ENCODE data around the gene MEF2D.

Gene MEF2D

DNA sequence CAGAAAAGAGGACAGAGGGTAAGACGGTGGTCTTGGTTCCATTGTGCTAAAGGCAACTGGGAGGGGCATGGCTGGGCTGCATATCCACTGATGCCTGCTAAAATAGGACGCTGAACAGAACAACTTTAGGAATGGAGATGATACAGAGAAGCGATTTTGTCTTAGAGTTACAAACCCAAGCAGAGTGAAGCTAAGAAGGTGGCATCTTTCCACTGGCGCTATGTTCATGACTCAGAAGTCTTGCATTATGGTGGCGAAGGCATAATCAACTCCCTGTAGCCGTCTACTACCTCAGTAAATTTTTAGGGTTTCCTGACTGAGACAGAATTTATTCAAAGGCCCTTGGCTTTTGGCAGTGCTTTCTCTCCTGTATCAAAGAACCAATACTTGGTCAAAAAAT, 57.3 kb downstream of the MEF2D start:
- no peak for DNase-seq (ENCODE audit: low read depth)

DNA sequence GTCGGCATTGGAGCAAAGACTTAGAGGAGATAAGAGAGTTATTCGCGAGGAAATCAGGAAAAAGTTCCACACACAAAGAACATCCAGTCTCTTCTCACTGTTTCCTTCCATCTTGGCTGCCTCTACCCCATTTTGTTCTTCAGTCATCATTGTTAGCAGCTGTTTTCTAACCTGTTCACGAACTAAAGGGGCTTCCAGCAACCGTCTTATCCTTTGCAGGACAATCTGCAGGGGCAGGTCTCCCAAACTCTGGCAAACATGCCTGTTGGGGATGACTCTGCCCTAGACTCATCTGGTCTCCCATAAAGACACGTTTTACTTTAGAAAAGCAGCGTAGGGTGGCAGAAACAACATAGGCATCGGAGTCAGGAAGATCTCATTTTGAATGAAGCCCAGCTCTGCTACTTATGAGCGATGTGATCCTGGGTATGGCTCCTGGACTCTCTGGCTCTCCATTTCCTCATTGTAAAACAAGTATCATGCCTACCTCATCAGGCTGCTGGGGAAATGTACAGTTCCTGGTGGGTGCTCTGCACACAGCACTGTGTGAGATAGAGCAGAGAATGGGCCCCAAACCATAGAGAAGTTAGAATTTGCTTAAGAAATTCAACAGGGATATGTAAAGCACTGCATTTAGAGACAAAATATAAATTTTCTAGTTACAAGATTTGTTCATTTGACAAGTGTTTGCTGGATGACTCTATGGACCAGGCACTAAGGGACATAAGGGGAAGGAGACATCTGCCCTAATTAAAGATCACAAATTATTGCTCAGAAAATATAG, 59.7 kb downstream of the MEF2D start:
- DNase-seq (ENCODE audit: low read depth) = no peak

DNA sequence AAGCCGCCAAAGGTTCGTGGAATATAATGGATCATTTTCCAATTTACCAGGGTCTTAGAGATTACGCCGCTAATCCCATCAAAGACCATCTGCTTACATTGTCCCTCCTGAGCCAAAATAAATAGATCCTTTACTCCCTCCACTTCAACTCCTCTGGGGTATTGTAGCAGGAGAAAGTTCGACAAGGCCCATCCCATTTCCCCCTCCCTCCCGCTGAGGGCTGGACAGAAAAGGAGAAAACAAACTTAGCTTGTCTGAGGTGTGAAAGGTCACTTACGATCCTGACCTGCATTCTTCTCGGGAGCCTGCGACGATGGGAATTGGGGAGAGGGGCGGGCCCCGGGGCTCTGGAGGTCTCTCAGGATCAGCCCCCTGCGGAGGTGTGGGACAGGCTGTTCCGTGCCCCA, 60.8 kb downstream of the MEF2D start:
- DNase-seq (ENCODE audit: low read depth) = no peak

DNA sequence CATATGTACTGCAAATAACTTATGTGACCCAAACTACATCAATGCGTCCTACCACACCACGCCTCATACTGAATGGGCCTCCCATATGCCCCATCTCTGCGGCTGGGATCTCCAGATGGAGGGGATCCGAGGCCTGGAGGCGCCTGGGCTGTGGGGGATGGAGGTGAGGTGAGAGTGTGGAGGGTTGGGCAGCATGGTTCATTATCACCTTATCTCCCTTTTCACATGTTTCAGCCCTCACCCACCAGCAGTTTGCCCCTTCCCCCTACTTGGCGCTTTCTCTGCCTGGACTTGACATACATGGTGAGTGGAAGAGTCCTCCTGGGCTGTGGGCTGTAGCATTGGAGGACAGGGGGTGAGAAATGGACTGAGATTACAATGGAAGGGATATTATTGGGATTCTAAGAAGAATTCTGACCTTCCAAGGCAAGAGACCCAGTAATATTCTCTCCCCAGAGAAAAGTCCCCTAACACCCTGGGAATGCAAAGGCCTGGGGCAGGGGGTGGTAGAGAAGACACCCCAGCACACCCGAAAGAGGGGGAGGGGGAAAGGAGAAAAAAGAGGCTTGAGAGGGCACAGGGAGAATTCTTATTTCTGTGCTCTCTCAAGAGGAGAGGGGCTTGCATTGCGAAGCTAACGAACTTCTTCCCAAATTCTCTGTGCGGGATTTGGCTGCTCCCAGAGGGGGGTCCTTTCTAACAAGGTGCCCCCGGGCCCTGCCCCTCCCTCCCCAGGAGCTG, 61.4 kb downstream of the MEF2D start:
- DNase-seq (ENCODE audit: low read depth) = no peak

DNA sequence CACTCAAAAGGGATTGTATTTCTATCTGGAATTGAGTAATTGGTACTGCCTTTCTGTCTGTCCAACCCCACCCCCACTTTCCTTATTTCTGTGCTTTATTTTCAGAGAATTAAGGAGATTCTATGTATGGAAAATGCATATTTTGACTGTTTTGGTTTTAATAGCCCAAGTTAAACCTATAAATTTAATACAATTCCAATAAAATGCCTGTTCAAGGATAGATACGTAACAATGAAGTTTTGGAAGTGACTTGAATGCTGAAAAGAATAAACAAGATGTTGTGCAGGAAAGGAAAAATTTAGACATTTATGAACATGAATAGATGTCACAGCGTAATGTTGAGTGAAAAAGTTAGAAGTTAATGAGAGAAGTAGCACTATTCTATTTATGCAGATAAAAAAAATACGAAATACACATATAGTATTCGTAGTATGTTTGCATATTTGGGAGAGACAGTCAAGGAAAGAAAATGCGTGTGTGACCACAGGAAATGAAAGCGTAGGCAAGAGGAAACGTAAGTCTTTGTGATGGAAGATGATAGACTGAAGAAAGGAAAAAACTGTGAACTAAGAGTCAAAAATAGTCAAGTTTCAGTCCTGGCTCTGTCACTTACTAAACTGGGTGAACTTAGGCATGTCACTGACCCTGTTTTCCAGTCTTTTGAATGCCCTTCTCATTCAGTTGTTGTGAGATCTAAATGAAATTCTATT, 62.1 kb downstream of the MEF2D start:
- no peak for DNase-seq (ENCODE audit: low read depth)

DNA sequence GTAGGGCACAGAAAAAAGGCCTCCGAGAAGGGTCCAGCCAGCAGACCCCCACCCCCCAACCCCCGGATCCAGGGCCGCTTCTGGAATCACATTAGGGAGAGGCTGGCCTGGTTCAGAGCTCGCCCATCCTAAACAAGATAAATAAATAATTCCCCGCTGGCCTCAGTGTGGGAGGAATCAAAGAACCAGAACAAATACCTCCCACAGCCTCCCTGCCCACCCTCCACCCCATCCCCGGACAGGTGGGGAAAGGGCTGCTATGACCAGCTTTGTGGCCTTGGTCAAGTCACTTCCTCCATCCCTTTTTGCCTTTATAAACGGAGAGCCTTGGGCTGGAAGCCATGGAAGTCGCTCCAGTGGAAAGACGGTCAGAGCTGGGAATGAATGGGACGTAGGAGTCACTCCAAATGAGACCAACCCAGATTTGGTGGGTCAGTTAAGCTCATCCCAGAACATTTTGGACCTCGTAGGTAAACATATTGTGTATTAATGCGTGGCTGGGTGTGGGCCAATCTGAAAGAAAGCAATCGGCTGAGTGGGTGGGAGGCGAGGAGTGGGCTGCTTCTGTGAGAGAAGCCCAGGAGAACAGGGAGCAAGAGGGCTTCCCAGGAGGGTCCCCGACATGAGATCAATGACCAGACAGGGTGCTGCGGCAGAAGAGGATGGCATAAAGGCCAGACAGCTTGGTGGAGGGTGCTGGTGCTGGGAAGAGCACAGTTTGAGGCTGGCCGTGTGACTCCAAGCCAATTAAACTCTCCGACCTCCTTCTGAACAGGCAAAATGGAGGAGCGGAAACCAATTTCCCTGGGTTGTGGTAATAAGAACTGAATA, 63.3 kb downstream of the MEF2D start:
- DNase-seq (ENCODE audit: low read depth) = no peak

DNA sequence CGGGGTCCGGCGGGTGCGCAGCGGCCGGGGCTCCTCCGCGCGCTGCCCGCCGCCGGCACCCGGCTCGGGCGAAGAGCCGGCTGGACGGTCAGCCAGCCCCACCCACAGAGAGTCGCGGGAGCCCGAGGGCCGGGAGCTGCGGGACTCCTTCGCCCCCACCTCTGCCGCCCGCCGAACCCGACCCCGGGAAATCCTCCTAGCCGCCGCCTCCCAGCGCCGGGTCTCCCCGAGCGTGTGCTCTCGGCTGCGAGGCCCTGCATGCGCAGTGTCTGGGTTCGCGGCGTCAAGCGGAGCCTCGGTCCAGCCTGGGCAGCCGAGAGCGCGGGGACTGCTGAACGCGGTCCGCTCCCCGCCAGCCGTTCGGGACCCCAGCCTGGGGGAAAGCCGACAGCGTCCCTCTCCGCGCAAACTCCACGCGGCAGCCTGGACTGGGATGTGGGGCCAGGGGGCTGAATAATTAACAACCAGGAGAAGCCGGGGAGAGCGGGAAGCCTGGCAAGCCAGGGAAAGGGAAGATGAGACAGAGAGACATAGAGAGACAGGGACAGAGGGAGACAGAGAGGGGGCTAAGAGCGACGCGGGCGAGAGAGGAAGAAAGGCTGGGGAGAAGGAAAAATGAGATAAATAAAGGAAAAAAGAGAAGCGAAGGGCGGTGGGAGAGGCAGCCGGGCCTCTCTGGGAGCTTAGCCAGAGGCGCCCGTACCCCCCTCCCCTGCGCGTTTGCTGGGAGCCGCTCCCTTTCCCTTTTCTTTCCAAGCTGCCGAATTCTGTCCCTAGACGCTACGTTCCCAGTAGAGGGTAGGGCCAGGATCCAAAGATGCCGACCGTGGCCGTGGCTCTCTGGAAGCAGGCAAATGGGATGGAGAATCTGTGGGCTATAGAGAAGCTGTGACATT, 64.2 kb downstream of the MEF2D start:
- DNase-seq (ENCODE audit: low read depth) = no peak

DNA sequence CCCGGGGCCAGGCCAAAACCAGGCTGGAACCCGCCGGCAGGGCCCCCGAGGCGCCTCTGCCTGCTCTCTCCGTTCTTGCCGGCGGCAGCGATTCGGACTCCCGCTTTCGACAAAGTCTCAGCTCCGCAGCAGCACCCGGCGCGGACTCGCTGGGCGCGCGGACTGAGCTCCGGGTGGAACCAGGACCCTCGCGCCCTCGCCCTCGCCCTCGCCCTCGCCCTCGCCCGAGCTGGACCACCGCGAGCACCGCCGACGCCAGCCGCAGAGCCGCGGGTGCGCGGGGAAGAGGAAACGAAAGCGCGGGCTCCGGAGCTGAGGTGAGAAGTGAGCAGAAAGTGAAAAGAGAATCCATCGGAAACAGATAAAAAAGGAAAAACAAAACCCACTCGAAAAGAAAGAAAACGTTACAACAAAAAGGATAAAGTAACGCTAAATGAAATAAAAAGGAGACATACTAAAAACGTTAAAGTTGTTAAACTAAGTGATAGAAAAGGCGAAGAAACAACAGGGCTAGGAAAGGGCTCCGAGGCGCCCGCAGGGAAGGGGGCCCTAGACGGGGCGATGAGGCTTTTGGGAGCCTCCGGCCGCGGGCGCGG, 64.9 kb downstream of the MEF2D start:
- no peak for DNase-seq (ENCODE audit: low read depth)

DNA sequence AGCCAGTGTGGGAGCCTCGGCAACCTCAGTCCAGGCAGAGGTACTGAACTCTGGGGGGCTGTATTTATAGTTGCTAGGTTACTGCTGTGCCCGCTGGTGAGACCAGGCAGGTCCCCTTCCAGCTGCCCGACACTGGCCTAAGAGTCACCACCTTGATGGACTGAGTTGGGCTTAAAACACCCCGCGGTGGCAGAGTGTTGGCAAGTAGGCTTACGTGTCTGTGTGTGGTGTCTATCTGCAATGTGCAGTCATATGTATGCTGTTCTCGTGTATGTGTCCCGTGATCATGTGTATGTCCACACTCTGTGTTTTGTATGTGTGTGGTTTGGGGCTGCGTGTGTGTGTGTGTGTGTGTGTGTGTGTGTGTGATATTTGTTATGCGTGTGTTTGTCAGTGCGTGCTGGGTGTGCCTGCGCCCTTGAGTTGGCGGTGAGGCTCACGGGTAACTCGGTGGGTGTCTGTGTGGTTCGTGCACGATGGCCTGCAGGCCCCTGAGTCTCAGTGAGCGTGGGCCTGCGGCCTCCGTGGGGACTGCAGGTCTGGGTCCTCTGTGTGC, 65.5 kb downstream of the MEF2D start:
- DNase-seq (ENCODE audit: low read depth) = no peak

DNA sequence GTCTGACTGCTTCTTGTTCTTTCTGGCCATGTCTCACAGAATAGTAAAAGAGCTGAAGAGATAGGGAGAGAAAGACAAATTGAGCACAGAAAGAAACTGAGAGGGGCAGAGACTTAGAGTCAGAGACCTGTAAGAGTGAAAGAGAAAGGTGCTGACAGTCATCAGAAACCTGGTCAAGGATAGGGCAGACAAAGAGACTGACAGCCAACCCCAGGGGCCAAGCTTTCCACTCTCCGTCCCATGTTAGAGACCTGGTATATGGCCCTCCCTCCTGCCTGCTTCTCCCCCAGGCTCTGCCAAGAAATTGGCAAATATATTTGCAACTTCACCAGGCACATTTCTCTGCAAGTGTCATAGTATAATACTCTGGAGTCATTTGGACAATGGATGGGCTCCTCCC, 67.0 kb downstream of the MEF2D start:
- DNase-seq (ENCODE audit: low read depth) = no peak

DNA sequence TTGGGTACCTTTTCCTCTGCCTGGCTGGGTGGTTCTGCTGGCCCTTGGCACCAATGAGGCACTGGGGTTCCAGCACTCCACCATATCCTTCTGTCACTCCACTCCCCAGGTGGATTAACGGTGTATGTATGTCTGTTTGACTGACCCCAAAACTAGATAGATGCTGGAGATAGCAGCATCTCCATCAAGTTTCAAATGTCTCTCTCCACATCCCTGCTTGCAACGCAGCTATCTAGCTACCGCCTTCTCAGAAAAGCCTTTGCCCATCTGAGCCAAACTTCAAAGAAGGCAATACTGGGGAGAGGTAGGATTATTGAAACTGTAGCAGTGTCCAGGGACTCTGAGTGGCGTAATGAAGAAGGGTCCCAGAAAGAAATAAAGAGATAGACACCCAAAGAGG, 67.5 kb downstream of the MEF2D start:
- DNase-seq (ENCODE audit: low read depth) = no peak

DNA sequence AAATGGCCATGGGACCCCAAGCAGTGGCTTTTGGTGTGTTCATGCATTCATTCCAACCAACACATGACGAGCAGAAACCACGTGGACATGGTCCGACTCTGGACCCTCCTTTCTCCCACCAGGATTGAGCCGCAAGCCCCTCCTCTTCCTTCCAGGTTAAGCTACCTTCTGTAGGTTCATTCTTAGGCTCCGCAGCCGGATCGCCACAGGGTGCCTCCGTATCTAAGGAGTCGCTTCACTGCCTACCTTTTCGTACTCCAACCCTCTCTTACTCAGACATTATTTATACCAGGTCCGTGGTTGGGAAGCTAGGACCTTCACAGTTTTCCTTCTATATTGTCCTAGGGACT, 67.9 kb downstream of the MEF2D start:
- no peak for DNase-seq (ENCODE audit: low read depth)

DNA sequence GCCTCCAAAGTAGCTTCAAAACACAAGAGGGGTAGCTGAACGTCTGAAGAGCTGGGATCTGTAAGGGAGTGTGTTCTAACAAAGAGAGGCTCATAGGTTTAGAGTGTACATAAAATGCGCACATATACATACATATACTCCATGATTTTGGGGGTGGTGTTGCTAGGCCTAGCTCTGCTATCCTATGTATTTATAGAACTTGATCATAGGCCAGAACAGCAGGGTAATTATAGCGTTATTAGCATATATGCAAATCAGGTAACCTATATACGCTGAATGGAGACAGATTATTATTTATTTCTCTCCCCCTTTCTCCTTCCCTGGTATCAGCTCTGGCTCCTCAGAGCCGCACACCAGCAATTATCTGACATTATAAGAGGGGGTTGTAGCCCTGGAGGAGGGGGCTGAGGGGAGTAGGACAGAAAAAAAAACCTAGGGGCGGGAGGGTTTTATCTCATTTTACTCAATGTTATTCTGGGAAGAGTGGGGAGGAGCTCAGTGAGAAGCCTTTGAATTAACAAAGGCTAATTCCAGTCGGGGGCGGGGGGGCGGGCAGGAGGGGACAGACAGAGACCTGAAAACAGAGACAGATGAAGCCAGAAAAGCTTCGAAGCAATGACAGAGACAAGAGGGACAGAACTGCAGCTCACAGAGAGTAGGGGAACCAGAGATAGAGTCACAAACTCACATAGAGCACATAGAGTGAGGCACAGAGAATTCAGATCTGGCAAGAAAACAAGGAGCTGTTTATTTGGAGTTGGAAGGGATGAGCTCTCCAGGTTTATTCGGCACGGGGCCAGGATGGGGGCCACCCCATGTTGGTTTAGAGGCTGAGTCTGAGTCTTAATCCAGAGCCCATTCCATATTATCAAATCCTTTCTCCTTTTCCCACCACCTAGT, 68.6 kb downstream of the MEF2D start:
- no peak for DNase-seq (ENCODE audit: low read depth)

DNA sequence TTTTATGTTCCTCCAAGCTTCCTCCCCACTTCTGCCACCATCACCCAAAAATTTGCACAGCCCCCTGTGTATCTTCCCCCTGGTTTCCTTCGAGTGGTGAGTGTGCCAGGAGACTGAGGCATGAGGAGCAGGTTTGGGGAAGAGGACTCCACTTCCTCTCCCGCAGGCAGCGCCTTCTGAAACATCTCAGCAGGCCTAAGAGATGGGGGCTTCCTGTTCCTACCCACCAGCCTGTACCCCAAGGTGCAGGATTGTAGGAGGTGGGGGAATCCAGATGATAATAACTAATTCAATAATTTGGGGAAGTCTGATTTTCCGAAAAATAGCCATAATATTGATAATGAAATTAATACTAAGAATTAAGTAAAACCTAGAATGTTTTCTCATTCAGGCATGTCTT, 69.2 kb downstream of the MEF2D start:
- no peak for DNase-seq (ENCODE audit: low read depth)

DNA sequence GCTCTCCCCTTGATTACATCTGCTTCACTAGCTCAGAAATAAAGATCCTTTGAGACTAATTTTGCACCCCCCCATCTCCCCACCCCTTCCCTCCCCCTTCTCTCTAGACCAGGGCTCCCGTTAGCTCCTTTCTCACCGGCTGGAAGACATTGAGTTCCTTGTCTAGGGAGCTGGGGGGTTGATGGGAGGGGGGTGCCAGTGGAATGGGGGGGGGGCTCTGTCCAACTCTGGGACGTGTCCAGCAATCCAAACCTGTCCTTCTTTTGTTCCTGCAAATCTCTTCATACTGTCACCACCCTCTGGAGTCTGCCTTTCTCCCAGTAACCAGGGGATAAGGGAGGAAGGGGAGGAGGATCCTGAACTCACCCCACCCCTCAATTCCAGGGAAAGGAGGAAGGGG, 69.7 kb downstream of the MEF2D start:
- no peak for DNase-seq (ENCODE audit: low read depth)

DNA sequence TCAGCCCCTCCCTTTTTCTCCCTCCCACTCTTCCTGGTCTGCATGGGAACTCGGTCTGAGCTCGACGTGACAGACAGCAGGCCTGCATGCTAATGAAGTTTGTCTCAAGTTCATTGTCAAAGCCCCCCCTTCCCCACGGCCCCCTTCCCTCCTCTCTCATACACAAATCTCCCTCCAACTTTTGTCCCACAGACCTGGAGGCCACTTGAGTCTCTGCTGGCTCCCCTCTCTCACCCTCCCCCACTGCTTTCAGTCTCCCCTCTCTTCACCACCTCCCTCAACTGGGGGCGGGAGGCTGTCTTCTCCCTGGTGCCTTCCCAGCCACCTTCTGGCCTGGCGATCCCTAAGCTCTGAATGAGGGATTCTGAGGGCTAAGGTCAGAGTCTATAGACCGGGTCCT, 70.3 kb downstream of the MEF2D start:
- no peak for DNase-seq (ENCODE audit: low read depth)

DNA sequence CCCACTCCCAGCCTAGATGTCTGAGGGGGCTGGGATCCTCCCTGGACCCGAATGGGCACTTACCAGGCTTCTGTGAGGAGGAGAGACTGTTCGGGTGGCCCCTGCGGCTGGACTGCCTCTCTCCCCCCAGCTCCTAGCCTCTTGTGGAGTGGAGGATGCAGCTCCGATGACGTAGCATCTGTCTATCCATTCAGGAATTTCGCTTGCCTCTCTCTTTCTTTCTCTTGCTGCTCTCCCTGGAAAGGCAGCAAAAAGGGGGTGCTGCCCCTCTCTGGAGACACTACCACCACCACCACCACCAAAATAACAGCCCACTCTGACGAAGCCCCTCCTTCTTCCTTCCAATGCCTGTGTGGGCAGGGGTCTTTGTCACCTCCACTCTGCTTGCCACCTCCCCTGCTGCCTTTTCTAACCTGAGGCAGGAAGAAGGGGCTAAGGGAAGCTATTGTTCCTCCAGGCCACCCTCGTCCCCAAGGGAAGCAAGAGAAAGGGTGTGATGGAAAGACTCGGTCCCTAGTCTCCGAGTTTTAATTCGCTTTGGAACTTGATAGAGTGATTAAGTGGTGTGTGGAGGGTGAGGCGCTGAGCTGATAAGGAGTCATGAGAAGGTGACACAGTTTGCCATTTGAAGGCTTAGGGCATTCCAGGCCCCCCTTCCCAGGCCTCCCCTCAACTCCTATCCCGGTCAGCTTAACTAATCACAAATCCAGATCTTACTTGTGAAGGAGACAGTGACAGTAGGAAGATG, 71.1 kb downstream of the MEF2D start:
- no peak for DNase-seq (ENCODE audit: low read depth)

DNA sequence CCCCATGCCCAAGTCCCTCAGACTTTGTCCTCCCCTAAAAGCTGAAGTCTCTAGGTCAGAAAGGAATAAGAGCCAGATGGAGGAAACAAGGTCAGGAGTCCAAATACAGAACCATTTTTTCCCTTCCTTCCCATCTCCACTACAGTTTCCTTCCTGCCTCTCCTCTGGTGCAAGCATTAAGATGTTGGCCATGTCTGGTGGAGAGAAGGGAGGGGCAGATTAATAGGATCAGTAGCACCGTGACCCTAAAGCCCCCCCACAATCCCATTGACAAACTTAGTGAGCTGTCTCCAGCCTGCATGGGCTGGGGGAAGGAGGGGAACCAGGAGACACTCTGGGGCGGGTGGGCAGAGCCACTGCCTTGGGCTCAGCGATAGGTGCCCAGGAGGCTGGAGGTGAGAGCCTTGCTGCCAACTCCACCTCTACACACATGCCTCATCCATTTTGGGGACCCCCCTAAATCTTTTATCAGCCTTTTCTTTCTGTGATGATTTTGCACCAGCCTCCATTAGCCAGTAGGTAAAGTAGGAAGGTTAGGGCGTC, 71.8 kb downstream of the MEF2D start:
- DNase-seq (ENCODE audit: low read depth) = no peak
